ENCODE data around the gene MINPP1.
"Not testable (repeated sequence)": the region's sequence is repeated elsewhere in the genome, so short reads cannot be mapped to it uniquely, and the experiment has no call there.

MINPP1 gene, protein sequence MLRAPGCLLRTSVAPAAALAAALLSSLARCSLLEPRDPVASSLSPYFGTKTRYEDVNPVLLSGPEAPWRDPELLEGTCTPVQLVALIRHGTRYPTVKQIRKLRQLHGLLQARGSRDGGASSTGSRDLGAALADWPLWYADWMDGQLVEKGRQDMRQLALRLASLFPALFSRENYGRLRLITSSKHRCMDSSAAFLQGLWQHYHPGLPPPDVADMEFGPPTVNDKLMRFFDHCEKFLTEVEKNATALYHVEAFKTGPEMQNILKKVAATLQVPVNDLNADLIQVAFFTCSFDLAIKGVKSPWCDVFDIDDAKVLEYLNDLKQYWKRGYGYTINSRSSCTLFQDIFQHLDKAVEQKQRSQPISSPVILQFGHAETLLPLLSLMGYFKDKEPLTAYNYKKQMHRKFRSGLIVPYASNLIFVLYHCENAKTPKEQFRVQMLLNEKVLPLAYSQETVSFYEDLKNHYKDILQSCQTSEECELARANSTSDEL

GRCh38 chr10:87504640-87505365 is at the start of gene MINPP1:
Gene MINPP1 (plus strand): TSS chr10:87504893. CDS start chr10:87504916, 23 bp downstream.
- peak; percentile 65 for DNase-seq

- DNase-seq = not testable (repeated sequence)
These were observed 48.0 kb upstream of the MINPP1 start for GRCh38 chr10:87456586-87457220.

- DNase-seq = not testable (repeated sequence)
These were observed 42.9 kb upstream of the MINPP1 start for GRCh38 chr10:87461751-87462150.

DNA sequence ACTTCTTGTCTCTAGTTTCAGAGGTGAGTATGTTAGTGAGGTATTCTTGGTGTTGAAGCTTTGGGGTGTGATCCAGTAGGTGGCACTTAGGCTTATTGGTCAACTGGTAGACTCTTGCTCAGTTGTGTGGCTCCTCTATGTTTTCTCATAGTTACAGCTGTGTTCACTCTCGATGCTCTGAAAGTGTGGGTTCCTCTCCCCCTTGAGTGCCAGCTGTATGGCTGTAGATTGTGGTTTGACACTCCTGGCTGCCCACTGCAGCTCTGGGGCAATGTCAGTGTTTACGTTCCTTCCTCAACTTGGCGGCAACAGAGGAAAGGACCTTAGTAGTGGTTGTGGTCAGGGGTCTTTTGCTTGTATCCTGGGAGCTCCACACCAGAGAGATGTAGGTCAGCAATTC is 37.8 kb upstream of the MINPP1 start:
- not testable (repeated sequence) for DNase-seq

DNA sequence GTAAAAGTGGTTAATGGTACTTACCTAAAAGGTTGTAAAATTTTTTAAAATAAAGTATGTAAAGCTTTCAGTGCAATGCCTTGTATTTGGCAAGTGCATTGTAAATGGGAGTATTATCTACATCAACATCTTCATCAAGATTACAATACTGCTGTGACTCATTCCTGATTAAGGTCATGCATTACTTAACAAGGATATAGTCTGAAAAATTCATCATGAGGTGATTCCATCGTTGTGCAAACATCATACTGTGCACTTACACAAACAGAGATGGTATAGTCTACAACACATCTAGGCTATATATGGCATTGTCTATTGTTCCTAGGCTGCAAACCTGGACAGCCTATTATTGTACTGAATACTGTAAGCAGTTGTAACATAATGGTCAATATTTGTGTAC is 16.0 kb upstream of the MINPP1 start:
- not testable (repeated sequence) for DNase-seq

- not testable (repeated sequence) for DNase-seq
These were observed 14.4 kb upstream of the MINPP1 start for GRCh38 chr10:87490285-87490684.

- DNase-seq = not testable (repeated sequence)
These were observed 12.2 kb upstream of the MINPP1 start for GRCh38 chr10:87492450-87492849.

DNA sequence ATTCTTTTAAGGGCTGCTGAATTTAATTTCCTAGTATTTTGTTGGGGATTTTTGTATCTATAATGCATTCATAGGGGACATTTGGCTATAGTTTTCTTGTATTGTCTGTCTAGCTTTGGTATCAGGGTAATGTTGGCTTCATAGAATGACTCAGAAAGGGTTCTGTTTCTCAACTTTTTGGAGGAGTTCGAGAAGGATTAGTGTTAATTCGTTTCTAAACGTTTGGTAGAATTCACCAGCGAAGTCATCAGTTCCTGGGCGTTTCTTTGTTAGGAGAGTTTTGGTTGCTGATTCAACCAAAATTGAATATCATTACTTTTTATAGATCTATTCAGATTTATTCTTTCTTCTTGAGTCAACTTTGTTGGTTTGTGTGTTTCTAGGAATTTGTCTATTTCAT is 9.2 kb upstream of the MINPP1 start:
- DNase-seq = not testable (repeated sequence)

GRCh38 chr10:87497386-87497785 is 7.3 kb upstream of the MINPP1 start:
- DNase-seq = not testable (repeated sequence)

GRCh38 chr10:87498106-87498789 is 6.4 kb upstream of the MINPP1 start:
- not testable (repeated sequence) for DNase-seq

GRCh38 chr10:87500646-87501048 is 4.0 kb upstream of the MINPP1 start:
- no peak for DNase-seq

- DNase-seq = no peak
These were observed 1.3 kb upstream of the MINPP1 start for GRCh38 chr10:87503401-87503800.

DNA sequence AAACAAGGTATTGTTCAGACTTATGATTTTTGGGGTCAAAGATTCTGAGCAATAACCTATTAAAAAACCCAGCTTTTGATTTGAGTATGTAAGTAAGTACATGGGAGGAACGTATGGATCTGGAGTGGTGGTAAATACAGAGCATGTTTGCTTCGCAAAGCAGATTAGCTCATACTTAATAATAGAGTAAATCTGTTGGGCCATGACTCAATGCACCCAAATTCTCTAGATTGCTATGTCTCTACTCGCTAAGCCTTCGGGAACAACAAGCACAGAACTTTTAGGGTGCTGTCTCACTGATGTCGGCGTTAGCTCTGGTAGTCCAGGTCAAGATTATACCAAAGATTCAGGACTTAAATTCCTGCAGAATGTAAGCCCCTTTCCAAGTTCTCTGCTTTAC is 807 bp upstream of the MINPP1 start:
- no peak for DNase-seq

GRCh38 chr10:87504307-87504639 is 420 bp upstream of the MINPP1 start:
- no peak for DNase-seq

GRCh38 chr10:87505366-87506111 is 846 bp downstream of the MINPP1 start:
- peak; percentile 22 for DNase-seq

DNA sequence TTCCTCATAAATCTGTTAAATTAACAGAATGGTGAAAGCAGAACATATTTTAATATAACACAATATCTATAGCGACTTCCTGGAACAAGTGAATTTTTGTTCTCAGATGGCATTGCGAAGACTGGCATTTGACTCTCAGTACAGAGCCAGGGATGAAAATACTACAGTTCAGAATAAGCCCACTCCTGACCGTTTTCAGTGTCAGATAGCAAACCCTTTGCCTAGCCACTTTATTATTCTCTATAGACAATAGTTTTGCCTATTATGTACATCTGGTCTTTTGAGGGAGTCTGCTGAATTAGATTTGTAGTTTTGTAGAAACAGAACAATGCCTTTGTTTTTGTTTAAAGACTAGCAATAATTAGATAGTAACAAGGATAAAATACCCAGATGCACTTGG is 2.3 kb downstream of the MINPP1 start:
- DNase-seq = no peak

DNA sequence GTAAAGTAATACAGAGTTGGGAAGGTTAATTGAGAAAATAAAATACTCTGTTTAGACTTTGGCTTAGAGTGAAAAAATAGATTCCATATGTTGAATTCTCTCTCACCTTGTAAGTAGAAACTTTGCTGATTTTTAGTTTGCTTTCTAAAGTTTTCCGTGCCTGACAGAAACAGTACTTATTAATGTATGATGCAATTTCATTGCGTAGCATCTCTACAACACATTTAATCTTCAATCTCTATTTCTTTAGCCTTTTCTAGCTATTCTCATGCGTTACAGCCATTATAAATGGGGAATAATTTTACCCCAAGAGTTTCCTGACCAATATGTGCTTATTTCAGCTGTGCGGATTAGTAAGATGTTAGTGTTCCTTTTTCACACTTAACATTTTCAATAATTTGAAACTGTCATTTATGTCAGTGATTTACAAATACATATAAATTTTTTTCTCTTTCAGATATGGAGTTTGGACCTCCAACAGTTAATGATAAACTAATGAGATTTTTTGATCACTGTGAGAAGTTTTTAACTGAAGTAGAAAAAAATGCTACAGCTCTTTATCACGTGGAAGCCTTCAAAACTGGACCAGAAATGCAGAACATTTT is 3.3 kb downstream of the MINPP1 start:
- DNase-seq = no peak

DNA sequence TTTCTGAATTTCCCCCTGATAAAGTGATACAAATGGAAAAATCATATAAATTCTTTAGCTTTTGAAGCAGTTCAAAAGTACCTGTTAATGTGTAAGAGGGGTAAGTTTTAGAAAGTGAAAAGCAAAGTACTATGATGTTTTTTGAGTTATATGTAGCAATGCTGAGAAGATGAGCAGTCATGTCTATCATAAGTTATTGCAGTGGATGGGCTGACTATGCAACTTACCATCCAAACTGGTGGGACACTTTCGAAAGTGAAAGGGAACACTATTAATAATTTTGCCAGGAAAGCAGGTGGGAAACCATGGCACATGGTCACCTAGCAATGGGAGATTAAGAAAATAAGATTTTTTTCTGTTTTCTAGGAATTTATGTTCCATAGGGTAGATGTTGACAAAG is 4.1 kb downstream of the MINPP1 start:
- no peak for DNase-seq

DNA sequence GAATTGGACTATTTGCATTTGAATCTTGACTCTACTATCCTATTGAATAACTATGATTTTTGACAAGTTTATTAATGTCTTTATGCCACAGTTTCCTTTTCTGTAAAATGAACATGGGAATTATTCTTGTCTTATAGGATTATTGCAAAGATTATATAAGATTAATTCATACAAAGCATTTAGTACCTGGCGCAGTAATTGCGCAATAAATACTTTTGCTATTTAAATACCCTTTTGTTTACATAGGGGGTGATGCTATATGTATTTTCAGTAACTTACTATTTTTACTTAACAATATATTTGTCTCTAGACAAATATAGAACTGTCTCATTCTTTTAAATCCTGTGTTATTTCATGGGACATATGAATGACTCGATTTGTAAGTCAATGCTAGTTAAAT is 5.3 kb downstream of the MINPP1 start:
- DNase-seq = no peak

- DNase-seq = no peak
These were observed 6.8 kb downstream of the MINPP1 start for GRCh38 chr10:87511526-87511925.

GRCh38 chr10:87518937-87519336 is 14.2 kb downstream of the MINPP1 start:
- no peak for DNase-seq

DNA sequence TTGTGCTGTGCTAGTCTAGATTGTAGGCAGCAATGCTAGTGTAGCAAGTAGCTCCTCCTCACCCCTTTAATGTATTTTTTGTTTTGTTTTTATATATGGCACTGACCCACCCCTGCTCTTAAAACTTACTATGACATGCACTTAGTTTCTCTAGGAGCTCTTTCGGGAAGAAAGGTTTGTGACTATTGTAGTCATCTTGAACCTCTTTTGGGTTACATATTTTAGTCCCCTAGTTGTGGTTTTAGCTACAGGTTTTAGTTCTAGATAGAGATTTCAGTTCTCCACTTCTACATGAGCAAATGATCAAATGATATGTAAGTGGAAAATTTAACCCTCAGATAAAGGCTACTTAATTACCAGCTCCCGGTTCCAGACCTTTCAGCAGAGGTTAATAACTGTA is 14.9 kb downstream of the MINPP1 start:
- DNase-seq = no peak

Data from activated gamma-delta T cell treated with Interleukin-2 at 50 U/mL for 16 hours (primary cell).